HepG2 (cell line): ENCODE results near the gene ATOH8. TPM values are rescaled to one million over a fixed set of nuclear protein-coding genes. Genes with fewer than 3 reads are reported as not detected.

Experiments used
- ATAC-seq: fragments of 200-7000 bp; cut with Tn5 transposase; 3 replicates; pipeline ENCODE4 v1.9.1; 2020; ENCODE audit warnings: mild to moderate bottlenecking, moderate library complexity
- BruUV-seq: library from RNA; stranded (reverse); fragments of 400-500 nt; replicated peaks from 2 replicates; lab custom pipeline; 2021; lab: Mats Ljungman, UMichigan
- CTCF ChIA-PET: fragments of 300-600 bp; formaldehyde crosslinking; extraction: SDS; loops from one replicate; lab custom pipeline; 2021; ENCODE audit warnings: low total read pairs, inconsistent platforms, low intra/inter-chr PET ratio; lab: Yijun Ruan, JAX
- POLR2A ChIA-PET: fragments of 350-600 bp; sonication (Branson Sonifier 250); formaldehyde crosslinking; loops from one replicate; lab custom pipeline; 2020; ENCODE audit warnings: antibody characterized with exemption, inconsistent platforms; lab: Yijun Ruan, JAX
- DNase-seq: peaks from one replicate; pipeline ENCODE4 v3.0.0-alpha.2; 2015; ENCODE audit warnings: low spot score
- FAIRE-seq: peaks from 3 replicates; lab custom pipeline; 2011; peaks lifted over from hg19 to GRCh38; lab: Jason Lieb, UNC
- H2AFZ ChIP-seq: one replicate; pipeline ENCODE4 v1.6.1; 2011; ENCODE audit warnings: low read length, inconsistent platforms
- H3K27ac ChIP-seq: fragments of 300-600 bp; 3 replicates; pipeline ENCODE4 v1.8.0; 2011; ENCODE audit warnings: mixed run types, mild to moderate bottlenecking, mixed read lengths, low read length, inconsistent platforms; ENCODE audit not compliant: insufficient read depth; ENCODE audit errors: extremely low read length
- H3K27me3 ChIP-seq, 2 experiments: fragments of 200-600 bp in 1 of 2; 2 replicates in 1 of 2; 3 replicates in 1 of 2; pipeline versions ENCODE4 v1.6.0 to v1.8.0; 2011; ENCODE audit warnings: low read length in 2 of 2, mild to moderate bottlenecking in 2 of 2, moderate library complexity in 2 of 2, inconsistent platforms in 1 of 2; ENCODE audit not compliant: insufficient read depth in 2 of 2, control insufficient read depth in 1 of 2
- H3K36me3 ChIP-seq, 2 experiments: fragments of 200-600 bp in 1 of 2; replicated peaks in 1 of 2; 2 replicates in 1 of 2; 3 replicates in 1 of 2; pipeline versions ENCODE4 v1.5.1 to v1.8.0; 2011; ENCODE audit warnings: low read length in 2 of 2, inconsistent platforms in 1 of 2; ENCODE audit not compliant: insufficient read depth in 2 of 2, control insufficient read depth in 1 of 2
- H3K4me1 ChIP-seq: 2 replicates; pipeline ENCODE4 v1.5.1; 2012; ENCODE audit warnings: low read length, inconsistent platforms; ENCODE audit not compliant: insufficient read depth
- H3K4me2 ChIP-seq: 2 replicates; pipeline ENCODE4 v1.6.0; 2011; ENCODE audit warnings: low read depth, low read length, inconsistent platforms
- H3K4me3 ChIP-seq, 3 experiments: fragments of 200-600 bp in 1 of 3; sonication (generic), shearing (Covaris generic) in 1 of 3; replicated peaks in 1 of 3; 2 replicates each; pipeline ENCODE4 v1.5.1; 2011 to 2016; ENCODE audit warnings: low read length in 3 of 3, inconsistent platforms in 2 of 3, low read depth in 2 of 3, mild to moderate bottlenecking in 2 of 3, control low read depth in 1 of 3, mixed read lengths in 1 of 3; ENCODE audit not compliant: insufficient read depth in 1 of 3
- H3K79me2 ChIP-seq: one replicate; pipeline ENCODE4 v1.6.1; 2011; ENCODE audit warnings: low read length, inconsistent platforms; ENCODE audit not compliant: insufficient read depth
- H3K9ac ChIP-seq: 2 replicates; pipeline ENCODE4 v1.6.0; 2011; ENCODE audit warnings: mild to moderate bottlenecking, low read depth, low read length, inconsistent platforms; ENCODE audit not compliant: insufficient read depth
- H3K9me3 ChIP-seq: 2 replicates; pipeline ENCODE4 v1.5.1; 2012; ENCODE audit warnings: mild to moderate bottlenecking, low read length
- H4K20me1 ChIP-seq: 2 replicates; pipeline ENCODE4 v1.6.0; 2011; ENCODE audit warnings: inconsistent platforms, mild to moderate bottlenecking, low read length, moderate library complexity; ENCODE audit not compliant: insufficient read depth
- ARNT ChIP-seq: fragments of 450-650 bp; IDR thresholded peaks from 2 replicates; pipeline ENCODE4 v1.6.1; 2017
- CAMTA2 ChIP-seq: sonication (generic); formaldehyde crosslinking; IDR thresholded peaks from 2 replicates; pipeline ENCODE4 v1.4.0; 2020; ENCODE audit warnings: mild to moderate bottlenecking, missing genetic modification reagents, borderline replicate concordance
- CENPT ChIP-seq: sonication (generic); formaldehyde crosslinking; IDR thresholded peaks from 2 replicates; pipeline ENCODE4 v1.8.0; 2022; ENCODE audit warnings: low read depth, mild to moderate bottlenecking, moderate library complexity, missing genetic modification reagents
- ZKSCAN1 ChIP-seq: fragments of 150-350 bp; IDR thresholded peaks from 2 replicates; pipeline ENCODE4 v1.6.1; 2014; ENCODE audit warnings: low read length
- ZNF615 ChIP-seq: sonication (generic); formaldehyde crosslinking; IDR thresholded peaks from 2 replicates; pipeline ENCODE4 v1.5.0; 2020; ENCODE audit warnings: mild to moderate bottlenecking, missing genetic modification reagents, borderline replicate concordance
- WGBS: methylation state at CpG from one replicate; pipeline ENCODE4 v1.1.6; 2017; ENCODE audit warnings: low lambda C conversion rate; 5-methylcytosine and 5-hydroxymethylcytosine counted together
- in situ Hi-C: cut with HindIII; loops from 2 replicates; pipeline ENCODE4 v1.10.0; 2017; ENCODE audit warnings: low pct_unique_long_range_greater_than_20kb; ENCODE audit not compliant: extremely low pct_ligation_motif_present
- intact Hi-C: fragments of 100-400 bp; cut with micrococcal nuclease; formaldehyde crosslinking; loops from one replicate; pipeline ENCODE4 v1.10.0; 2022; ENCODE audit not compliant: unreplicated experiment
- polyA plus RNA-seq, 8 experiments: library from polyadenylated mRNA; depleted of rRNA in 3 of 8; stranded (reverse) in 7 of 8; unstranded in 1 of 8; fragments of >200 nt; fragmentation: Illumina TruSeq in 4 of 8; extraction: Trizol in 4 of 8; gene quantifications; 2 replicates each; pipeline versions ENCODE4 v1.2.1 to v1.2.3, GENCODE V29; 2011 to 2016; ENCODE audit warnings: low read depth in 4 of 8, missing spikeins in 1 of 8, mixed read lengths in 1 of 8; ENCODE audit not compliant: insufficient read depth in 1 of 8
- total RNA-seq, 5 experiments: library from RNA; depleted of rRNA; stranded (reverse); fragments of >200 nt; fragmentation: Illumina TruSeq; extraction: Trizol; gene quantifications; 2 replicates each; pipeline ENCODE4 v1.2.3, GENCODE V29; 2016; ENCODE audit warnings: low read depth in 1 of 5
- TF ChIP-seq, protein P1 (sequence below): sonication (generic); formaldehyde crosslinking; IDR thresholded peaks from 2 replicates; pipeline ENCODE4 v1.5.0; 2020; ENCODE audit warnings: mild to moderate bottlenecking, missing genetic modification reagents, borderline replicate concordance
- TF ChIP-seq, protein P2 (sequence below): sonication (generic); formaldehyde crosslinking; IDR thresholded peaks from one replicate; pipeline ENCODE4 v1.5.1; 2020; ENCODE audit warnings: mild to moderate bottlenecking, missing genetic modification reagents; ENCODE audit errors: not compliant biosample characterization
- TF ChIP-seq, protein P3 (sequence below): sonication (generic); formaldehyde crosslinking; IDR thresholded peaks from 2 replicates; pipeline ENCODE4 v1.5.1; 2020; ENCODE audit warnings: mild to moderate bottlenecking, missing genetic modification reagents, borderline replicate concordance

The ATOH8 gene
- total and polyA plus RNA-seq, 2 of the 13 experiments (the other 11 are each of a cell fraction or from before 2014, with no cell fraction given) = 0.13 to 0.61 TPM

DNA sequence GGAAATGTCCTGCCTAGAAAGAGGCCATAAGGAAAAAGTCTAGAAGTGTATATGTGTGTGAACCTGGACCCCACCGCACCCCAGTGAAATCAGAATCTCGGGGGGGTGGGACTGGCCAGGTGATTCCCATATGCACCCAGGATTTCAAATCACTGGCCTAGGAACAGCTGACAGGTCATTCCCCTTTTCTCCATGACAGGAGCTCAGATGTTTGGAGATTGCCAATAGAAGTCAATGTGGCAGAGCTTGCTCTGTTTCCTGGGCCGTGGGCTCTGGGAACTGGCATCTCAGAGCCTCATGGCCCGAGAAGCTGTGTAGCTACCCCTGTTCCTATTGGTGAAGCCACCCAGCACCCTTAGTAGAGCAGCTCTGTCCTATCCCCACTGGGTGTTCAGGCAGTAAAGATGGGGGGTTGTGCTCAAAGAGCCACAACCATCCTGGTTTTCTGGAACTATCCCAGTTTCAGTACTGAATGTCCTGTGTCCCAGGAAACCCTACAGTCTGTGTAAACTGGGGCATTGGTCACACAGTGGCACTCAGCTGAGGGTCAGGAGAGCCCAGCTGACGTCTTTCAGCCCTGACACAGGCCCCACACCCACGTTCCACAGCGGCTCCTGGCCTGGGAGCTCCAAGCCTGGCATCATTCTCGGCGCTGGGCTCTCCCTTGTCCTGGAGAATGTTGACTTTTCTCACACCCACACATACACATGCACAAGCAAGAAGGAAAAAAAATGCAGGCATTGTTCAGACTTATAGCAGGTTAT is 40.8 kb upstream of the ATOH8 start:
- ATAC-seq (no peak; the same call in 2 of the 3 replicates), DNase-seq (no peak), FAIRE-seq (no peak)
- intact Hi-C loops (no loop called here), in situ Hi-C loops (loop anchor here (5.0 kb wide), 1 partner anchor 36 kb away; no protein-coding TSS in a partner anchor)
- Histone ChIP-seq H3K4me1 (peaks cover 11% of the 10 kb centered on the region), H3K4me3 (no peak overlapping the region), H3K36me3 (no peaks in the 10 kb centered on the region), H4K20me1 (no peaks in the 10 kb centered on the region), H3K9ac (no peak overlapping the region), H2AFZ (no peak overlapping the region), H3K4me2 (no peak overlapping the region), H3K79me2 (no peaks in the 10 kb centered on the region), H3K9me3 (no peaks in the 10 kb centered on the region), H3K27me3 (peaks cover 13 to 67% of the 10 kb centered on the region in 2 experiments; a peak in 4 of 5 replicates), H3K27ac (no peak overlapping the region)
- ChIA-PET CTCF (no interaction called here), POLR2A (interaction anchor here (0.6 kb wide), 1 partner anchor 29 kb away, joined by 3 read pairs; no protein-coding TSS in a partner anchor)
- 15% methylated on average over 9 of the region's 9 CpGs for WGBS
- no TSS peak for BruUV-seq
- TF ChIP-seq ARNT (no peak), CAMTA2 (CRISPR knock-in tag) (no peak), CENPT (no peak), ZKSCAN1 (no peak), ZNF615 (CRISPR knock-in tag) (no peak)
- TF ChIP-seq, protein P1, sequence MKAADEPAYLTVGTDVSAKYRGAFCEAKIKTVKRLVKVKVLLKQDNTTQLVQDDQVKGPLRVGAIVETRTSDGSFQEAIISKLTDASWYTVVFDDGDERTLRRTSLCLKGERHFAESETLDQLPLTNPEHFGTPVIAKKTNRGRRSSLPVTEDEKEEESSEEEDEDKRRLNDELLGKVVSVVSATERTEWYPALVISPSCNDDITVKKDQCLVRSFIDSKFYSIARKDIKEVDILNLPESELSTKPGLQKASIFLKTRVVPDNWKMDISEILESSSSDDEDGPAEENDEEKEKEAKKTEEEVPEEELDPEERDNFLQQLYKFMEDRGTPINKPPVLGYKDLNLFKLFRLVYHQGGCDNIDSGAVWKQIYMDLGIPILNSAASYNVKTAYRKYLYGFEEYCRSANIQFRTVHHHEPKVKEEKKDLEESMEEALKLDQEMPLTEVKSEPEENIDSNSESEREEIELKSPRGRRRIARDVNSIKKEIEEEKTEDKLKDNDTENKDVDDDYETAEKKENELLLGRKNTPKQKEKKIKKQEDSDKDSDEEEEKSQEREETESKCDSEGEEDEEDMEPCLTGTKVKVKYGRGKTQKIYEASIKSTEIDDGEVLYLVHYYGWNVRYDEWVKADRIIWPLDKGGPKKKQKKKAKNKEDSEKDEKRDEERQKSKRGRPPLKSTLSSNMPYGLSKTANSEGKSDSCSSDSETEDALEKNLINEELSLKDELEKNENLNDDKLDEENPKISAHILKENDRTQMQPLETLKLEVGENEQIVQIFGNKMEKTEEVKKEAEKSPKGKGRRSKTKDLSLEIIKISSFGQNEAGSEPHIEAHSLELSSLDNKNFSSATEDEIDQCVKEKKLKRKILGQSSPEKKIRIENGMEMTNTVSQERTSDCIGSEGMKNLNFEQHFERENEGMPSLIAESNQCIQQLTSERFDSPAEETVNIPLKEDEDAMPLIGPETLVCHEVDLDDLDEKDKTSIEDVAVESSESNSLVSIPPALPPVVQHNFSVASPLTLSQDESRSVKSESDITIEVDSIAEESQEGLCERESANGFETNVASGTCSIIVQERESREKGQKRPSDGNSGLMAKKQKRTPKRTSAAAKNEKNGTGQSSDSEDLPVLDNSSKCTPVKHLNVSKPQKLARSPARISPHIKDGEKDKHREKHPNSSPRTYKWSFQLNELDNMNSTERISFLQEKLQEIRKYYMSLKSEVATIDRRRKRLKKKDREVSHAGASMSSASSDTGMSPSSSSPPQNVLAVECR (CRISPR knock-in tag) = no peak
- TF ChIP-seq, protein P2, sequence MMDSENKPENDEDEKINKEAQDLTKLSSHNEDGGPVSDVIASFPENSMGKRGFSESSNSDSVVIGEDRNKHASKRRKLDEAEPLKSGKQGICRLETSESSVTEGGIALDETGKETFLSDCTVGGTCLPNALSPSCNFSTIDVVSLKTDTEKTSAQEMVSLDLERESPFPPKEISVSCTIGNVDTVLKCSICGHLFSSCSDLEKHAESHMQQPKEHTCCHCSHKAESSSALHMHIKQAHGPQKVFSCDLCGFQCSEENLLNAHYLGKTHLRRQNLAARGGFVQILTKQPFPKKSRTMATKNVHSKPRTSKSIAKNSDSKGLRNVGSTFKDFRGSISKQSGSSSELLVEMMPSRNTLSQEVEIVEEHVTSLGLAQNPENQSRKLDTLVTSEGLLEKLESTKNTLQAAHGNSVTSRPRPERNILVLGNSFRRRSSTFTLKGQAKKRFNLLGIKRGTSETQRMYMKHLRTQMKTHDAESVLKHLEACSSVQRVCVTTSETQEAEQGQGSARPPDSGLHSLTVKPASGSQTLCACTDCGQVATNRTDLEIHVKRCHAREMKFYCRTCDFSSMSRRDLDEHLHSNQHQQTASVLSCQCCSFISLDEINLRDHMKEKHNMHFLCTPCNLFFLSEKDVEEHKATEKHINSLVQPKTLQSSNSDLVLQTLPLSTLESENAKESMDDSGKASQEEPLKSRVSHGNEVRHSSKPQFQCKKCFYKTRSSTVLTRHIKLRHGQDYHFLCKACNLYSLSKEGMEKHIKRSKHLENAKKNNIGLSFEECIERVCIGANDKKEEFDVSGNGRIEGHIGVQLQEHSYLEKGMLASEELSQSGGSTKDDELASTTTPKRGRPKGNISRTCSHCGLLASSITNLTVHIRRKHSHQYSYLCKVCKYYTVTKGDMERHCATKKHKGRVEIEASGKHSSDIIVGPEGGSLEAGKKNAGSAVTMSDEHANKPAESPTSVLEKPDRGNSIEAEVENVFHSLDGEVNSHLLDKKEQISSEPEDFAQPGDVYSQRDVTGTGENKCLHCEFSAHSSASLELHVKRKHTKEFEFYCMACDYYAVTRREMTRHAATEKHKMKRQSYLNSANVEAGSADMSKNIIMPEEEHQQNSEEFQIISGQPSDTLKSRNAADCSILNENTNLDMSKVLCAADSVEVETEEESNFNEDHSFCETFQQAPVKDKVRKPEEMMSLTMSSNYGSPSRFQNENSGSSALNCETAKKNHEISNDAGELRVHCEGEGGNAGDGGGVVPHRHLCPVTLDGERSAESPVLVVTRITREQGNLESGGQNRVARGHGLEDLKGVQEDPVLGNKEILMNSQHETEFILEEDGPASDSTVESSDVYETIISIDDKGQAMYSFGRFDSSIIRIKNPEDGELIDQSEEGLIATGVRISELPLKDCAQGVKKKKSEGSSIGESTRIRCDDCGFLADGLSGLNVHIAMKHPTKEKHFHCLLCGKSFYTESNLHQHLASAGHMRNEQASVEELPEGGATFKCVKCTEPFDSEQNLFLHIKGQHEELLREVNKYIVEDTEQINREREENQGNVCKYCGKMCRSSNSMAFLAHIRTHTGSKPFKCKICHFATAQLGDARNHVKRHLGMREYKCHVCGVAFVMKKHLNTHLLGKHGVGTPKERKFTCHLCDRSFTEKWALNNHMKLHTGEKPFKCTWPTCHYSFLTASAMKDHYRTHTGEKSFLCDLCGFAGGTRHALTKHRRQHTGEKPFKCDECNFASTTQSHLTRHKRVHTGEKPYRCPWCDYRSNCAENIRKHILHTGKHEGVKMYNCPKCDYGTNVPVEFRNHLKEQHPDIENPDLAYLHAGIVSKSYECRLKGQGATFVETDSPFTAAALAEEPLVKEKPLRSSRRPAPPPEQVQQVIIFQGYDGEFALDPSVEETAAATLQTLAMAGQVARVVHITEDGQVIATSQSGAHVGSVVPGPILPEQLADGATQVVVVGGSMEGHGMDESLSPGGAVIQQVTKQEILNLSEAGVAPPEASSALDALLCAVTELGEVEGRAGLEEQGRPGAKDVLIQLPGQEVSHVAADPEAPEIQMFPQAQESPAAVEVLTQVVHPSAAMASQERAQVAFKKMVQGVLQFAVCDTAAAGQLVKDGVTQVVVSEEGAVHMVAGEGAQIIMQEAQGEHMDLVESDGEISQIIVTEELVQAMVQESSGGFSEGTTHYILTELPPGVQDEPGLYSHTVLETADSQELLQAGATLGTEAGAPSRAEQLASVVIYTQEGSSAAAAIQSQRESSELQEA (CRISPR knock-in tag) = no peak
- TF ChIP-seq, protein P3, sequence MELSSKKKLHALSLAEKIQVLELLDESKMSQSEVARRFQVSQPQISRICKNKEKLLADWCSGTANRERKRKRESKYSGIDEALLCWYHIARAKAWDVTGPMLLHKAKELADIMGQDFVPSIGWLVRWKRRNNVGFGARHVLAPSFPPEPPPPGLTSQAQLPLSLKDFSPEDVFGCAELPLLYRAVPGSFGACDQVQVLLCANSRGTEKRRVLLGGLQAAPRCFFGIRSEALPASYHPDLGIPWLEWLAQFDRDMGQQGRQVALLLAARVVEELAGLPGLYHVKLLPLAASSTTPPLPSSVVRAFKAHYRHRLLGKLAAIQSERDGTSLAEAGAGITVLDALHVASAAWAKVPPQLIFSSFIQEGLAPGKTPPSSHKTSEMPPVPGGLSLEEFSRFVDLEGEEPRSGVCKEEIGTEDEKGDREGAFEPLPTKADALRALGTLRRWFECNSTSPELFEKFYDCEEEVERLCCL = no peak
